ENCODE measurements around the gene TANC1. TPM values are rescaled to one million over a fixed set of nuclear protein-coding genes. Genes with fewer than 3 reads are reported as not detected.

The TANC1 gene
- total RNA-seq, 1 experiment from 2014 or later = 2.5 TPM

DNA sequence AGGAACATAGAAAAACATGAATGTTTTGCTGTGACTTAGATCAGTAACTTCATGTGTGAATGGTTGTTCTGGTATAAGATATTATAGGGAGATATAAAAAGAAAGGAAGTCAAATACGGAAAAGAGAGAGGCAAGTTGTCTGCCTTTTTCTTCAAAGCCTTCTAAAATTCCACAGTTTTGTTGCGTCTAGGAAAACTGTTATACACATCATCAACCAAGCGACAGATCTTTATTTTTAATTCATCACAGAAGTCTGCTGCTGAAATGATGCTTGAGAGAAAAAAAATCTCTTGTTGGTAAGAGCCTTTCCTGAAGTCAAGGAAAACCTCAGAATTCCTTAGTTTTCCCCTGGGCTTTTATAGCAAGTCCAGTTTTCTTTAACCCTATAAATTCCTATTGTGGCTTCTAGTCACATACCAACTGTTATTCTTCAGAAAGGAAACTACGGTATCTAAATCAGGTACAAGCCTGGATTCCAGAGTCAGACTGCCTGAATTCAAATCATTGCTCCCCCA, 36.3 kb upstream of the TANC1 start:
- Histone ChIP-seq H3K4ac (ENCODE audit: low read depth, low read length) (no peak overlapping the region), H3K9ac (ENCODE audit: extremely low read depth, insufficient read length, low read length) (no peak overlapping the region), H3K79me1 (ENCODE audit: insufficient read depth, low read depth, low read length, poor library complexity, severe bottlenecking) (no peaks in the 10 kb centered on the region), H3K14ac (ENCODE audit: insufficient read depth, low read length) (no peak overlapping the region), H3K18ac (ENCODE audit: insufficient read length, low read depth, low read length) (no peak overlapping the region), H3K56ac (ENCODE audit: insufficient read length, low read depth, low read length) (no peak overlapping the region), H3K23ac (ENCODE audit: insufficient read length, low read depth, low read length) (no peak overlapping the region), H4K91ac (ENCODE audit: insufficient read length, low read depth, low read length) (no peak overlapping the region), H4K8ac (replicated peaks; ENCODE audit: insufficient read length, low read depth, low read length) (no peak overlapping the region), H2AK5ac (ENCODE audit: insufficient read length, low read length) (no peak overlapping the region), H3K79me2 (ENCODE audit: insufficient read depth, low read length) (no peaks in the 10 kb centered on the region), H4K5ac (ENCODE audit: insufficient read length, low read depth, low read length) (no peak overlapping the region), H3T11ph (ENCODE audit: low read length) (no peak overlapping the region), H2BK20ac (ENCODE audit: low read depth, low read length, poor library complexity, severe bottlenecking) (no peak overlapping the region), H3K27ac (ENCODE audit: insufficient read length, low read depth, low read length) (no peak overlapping the region), H3K4me1 (ENCODE audit: insufficient read depth, low read length) (peaks cover 2% of the 10 kb centered on the region; the same call in 1 of the 2 replicates), H3K27me3 (ENCODE audit: insufficient read depth, low read length) (no peaks in the 10 kb centered on the region), H2AFZ (ENCODE audit: low read length) (no peak overlapping the region), H3K9me3 (ENCODE audit: control insufficient read depth, low read depth, low read length) (peaks cover 8% of the 10 kb centered on the region), H2BK5ac (ENCODE audit: insufficient read length, low read length) (no peak overlapping the region), H3K4me2 (ENCODE audit: insufficient read depth, insufficient read length, low read length) (no peak overlapping the region), H2BK120ac (ENCODE audit: low read depth, low read length, poor library complexity, severe bottlenecking) (no peak overlapping the region), H3K23me2 (ENCODE audit: insufficient read length, low read depth, low read length, poor library complexity, severe bottlenecking) (no peaks in the 10 kb centered on the region), H4K20me1 (ENCODE audit: control insufficient read depth, insufficient read depth, insufficient read length) (no peaks in the 10 kb centered on the region), H2BK15ac (ENCODE audit: low read depth, low read length) (no peak overlapping the region), H2BK12ac (ENCODE audit: insufficient read length, low read depth, low read length) (no peak overlapping the region)
- TF ChIP-seq, protein P1, sequence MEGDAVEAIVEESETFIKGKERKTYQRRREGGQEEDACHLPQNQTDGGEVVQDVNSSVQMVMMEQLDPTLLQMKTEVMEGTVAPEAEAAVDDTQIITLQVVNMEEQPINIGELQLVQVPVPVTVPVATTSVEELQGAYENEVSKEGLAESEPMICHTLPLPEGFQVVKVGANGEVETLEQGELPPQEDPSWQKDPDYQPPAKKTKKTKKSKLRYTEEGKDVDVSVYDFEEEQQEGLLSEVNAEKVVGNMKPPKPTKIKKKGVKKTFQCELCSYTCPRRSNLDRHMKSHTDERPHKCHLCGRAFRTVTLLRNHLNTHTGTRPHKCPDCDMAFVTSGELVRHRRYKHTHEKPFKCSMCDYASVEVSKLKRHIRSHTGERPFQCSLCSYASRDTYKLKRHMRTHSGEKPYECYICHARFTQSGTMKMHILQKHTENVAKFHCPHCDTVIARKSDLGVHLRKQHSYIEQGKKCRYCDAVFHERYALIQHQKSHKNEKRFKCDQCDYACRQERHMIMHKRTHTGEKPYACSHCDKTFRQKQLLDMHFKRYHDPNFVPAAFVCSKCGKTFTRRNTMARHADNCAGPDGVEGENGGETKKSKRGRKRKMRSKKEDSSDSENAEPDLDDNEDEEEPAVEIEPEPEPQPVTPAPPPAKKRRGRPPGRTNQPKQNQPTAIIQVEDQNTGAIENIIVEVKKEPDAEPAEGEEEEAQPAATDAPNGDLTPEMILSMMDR (conservative IDR thresholded peaks at IDR 0.05) = no peak
- Mint-ChIP-seq H3K27me3 (ENCODE audit: low read depth) (peaks cover 3% of the 10 kb centered on the region), H3K9me3 (peaks cover 0 to 3% of the 10 kb centered on the region in 2 experiments; a peak in 2 of 5 replicates), H3K27ac (no peak overlapping the region), H3K4me1 (peaks cover 14 to 15% of the 10 kb centered on the region in 2 experiments), H3K36me3 (ENCODE audit: insufficient read depth in 1 of 3, low read depth in 3 of 3) (peaks cover 0 to 1% (median 0%) of the 10 kb centered on the region in 3 experiments; a peak in 2 of 7 replicates), H3K4me3 (no peak overlapping the region)
- DNase-seq = no peak
- WGBS (ENCODE audit: extremely low coverage, insufficient read length, low lambda C conversion rate) = no CpG with 5 or more reads among the region's 4 CpGs
